Lower leg skin (tissue), 3 donors: ENCODE data around the gene RPL29.

ENCODE experiments used
- POLR2A ChIP-seq, 2 donors: fragments of 450-650 bp; IDR thresholded peaks; one replicate each; pipeline ENCODE4 v1.6.1; 2016 to 2017; ENCODE audit warnings: antibody characterized with exemption in 2 of 2, mild to moderate bottlenecking in 1 of 2, moderate library complexity in 1 of 2
- TF ChIP-seq, protein P1 (sequence below), 3 donors: fragments of 450-650 bp; IDR thresholded peaks; one replicate each; pipeline ENCODE4 v1.5.1; 2016; ENCODE audit warnings: antibody characterized with exemption in 3 of 3, mild to moderate bottlenecking in 3 of 3, moderate library complexity in 2 of 3

DNA sequence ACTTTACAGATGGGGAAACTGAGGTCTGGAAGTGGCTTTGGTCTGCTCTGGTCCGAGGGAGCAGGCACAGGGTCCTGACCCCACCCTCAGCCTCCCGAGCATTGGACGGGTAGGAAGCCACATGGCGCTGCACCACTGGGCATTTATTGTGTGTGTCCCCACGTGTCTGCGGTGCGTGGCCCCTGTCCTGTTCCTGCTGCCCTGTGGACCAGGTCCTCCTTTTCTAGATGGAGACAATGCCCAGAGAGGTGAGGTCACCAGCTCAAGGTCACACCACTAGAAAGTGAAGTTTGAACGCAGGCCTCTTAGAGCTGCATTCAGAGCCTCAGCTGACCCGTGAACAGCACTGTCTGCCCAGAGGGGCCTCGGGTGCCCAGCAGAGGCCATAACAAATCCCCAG is 33.8 kb upstream of the RPL29 start:
- no peak for TF ChIP-seq POLR2A (IDR thresholded peaks at IDR 0.05)
- TF ChIP-seq, protein P1, sequence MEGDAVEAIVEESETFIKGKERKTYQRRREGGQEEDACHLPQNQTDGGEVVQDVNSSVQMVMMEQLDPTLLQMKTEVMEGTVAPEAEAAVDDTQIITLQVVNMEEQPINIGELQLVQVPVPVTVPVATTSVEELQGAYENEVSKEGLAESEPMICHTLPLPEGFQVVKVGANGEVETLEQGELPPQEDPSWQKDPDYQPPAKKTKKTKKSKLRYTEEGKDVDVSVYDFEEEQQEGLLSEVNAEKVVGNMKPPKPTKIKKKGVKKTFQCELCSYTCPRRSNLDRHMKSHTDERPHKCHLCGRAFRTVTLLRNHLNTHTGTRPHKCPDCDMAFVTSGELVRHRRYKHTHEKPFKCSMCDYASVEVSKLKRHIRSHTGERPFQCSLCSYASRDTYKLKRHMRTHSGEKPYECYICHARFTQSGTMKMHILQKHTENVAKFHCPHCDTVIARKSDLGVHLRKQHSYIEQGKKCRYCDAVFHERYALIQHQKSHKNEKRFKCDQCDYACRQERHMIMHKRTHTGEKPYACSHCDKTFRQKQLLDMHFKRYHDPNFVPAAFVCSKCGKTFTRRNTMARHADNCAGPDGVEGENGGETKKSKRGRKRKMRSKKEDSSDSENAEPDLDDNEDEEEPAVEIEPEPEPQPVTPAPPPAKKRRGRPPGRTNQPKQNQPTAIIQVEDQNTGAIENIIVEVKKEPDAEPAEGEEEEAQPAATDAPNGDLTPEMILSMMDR (IDR thresholded peaks at IDR 0.05): no peak
